ENCODE measurements around the gene FGF11. TPM values are rescaled to one million over a fixed set of nuclear protein-coding genes. Genes with fewer than 3 reads are reported as not detected.

The FGF11 gene
- total RNA-seq, 4 donors from 2014 or later: 0.13 to 1.0 (median 0.42) TPM; not detected in 1

DNA sequence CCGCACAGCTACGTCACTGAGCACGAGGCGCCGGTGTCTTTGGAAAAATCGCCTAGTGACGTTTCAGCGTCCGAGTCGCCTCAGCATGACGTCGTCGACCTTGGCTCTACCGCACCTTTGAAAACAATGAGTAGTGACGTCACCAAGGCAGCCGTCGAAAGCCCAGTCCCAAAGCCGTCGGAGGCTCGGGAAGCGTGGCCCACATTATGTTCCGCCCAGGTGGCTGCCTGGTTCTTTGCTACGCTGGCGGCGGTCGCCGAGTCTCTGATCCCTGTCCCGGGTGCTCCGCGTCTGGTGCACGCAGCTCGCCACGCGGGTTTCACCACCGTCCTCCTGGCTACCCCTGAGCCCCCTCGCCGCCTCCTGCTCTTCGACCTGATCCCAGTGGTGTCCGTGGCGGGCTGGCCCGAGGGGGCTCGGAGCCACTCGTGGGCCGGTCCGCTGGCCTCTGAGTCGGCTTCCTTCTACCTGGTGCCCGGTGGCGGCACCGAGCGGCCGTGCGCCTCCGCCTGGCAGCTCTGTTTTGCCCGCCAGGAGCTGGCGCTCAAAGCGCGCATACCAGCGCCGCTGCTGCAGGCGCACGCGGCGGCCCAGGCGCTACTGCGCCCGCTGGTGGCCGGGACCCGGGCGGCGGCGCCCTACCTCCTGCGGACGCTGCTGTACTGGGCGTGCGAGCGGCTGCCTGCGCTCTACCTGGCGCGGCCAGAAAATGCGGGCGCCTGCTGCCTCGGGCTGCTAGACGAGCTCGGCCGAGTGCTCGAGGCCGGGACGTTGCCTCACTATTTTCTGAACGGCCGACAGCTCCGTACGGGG, 2.5 kb upstream of the FGF11 start:
- peak; percentile 86 for ATAC-seq
- TF ChIP-seq EP300 (IDR thresholded peaks at IDR 0.05): no peak
- TF ChIP-seq, protein P1, sequence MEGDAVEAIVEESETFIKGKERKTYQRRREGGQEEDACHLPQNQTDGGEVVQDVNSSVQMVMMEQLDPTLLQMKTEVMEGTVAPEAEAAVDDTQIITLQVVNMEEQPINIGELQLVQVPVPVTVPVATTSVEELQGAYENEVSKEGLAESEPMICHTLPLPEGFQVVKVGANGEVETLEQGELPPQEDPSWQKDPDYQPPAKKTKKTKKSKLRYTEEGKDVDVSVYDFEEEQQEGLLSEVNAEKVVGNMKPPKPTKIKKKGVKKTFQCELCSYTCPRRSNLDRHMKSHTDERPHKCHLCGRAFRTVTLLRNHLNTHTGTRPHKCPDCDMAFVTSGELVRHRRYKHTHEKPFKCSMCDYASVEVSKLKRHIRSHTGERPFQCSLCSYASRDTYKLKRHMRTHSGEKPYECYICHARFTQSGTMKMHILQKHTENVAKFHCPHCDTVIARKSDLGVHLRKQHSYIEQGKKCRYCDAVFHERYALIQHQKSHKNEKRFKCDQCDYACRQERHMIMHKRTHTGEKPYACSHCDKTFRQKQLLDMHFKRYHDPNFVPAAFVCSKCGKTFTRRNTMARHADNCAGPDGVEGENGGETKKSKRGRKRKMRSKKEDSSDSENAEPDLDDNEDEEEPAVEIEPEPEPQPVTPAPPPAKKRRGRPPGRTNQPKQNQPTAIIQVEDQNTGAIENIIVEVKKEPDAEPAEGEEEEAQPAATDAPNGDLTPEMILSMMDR (IDR thresholded peaks at IDR 0.05): peak in 3 of 4 experiments; percentile 94 to 98 (median 95)
- TF ChIP-seq POLR2AphosphoS5 (IDR thresholded peaks at IDR 0.05): peak; percentile 34
- no peak for TF ChIP-seq POLR2A (IDR thresholded peaks at IDR 0.05)
- WGBS, 2 donors (ENCODE audit: low coverage in 1 of 2): 19% methylated on average over 3 of the region's 92 CpGs; no CpG with 5 or more reads in 1 of the 2 donors
- Histone ChIP-seq H3K4me3 (peak overlapping the region; percentile 7 to 49), H3K4me1 (peaks cover 5 to 68% (median 36%) of the 10 kb centered on the region in 3 donors), H3K27ac (peak overlapping the region in 3 of 4 donors; percentile 64 to 77 (median 75)), H3K27me3 (peaks cover 90% of the 10 kb centered on the region), H3K9me3 (no peaks in the 10 kb centered on the region), H3K36me3 (no peaks in the 10 kb centered on the region)

DNA sequence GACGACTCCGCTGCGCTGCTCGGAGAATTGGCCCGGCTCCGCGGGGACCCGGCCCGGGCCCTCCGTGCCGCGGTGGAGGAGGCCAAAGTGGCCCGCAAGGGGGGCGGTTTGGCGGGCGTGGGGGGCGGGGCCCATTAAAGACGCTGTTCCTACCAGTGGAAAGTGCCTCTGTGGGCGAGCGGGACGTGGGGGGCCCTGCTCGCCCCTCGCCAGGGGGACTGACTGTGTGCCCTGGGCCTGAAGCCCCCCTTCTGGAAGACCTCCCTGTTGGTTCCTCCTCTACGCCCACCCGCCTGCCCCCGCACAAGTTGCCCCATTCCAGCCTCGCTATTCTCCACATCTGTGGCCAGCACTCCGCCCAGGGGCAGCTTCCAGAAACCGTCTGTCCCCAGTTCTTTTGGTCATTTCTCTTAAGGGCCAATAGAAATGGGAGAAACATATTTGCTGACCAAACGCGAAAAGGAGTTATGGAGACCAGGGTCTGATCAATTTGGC, 1.9 kb upstream of the FGF11 start:
- Histone ChIP-seq H3K27ac (peak overlapping the region in 3 of 4 donors; percentile 64 to 77 (median 75)), H3K4me1 (peaks cover 5 to 68% (median 36%) of the 10 kb centered on the region in 3 donors), H3K4me3 (peak overlapping the region in 1 of 2 donors; percentile 49), H3K9me3 (no peaks in the 10 kb centered on the region), H3K27me3 (peaks cover 91% of the 10 kb centered on the region), H3K36me3 (no peaks in the 10 kb centered on the region)
- no peak for ATAC-seq
- TF ChIP-seq POLR2AphosphoS5 (IDR thresholded peaks at IDR 0.05) (no peak), POLR2A (IDR thresholded peaks at IDR 0.05) (no peak), EP300 (IDR thresholded peaks at IDR 0.05) (no peak)
- TF ChIP-seq, protein P1 (IDR thresholded peaks at IDR 0.05): no peak
- 20 to 35% methylated on average over 1 to 2 of the region's 31 CpGs for WGBS, 2 donors (ENCODE audit: low coverage in 1 of 2)

DNA sequence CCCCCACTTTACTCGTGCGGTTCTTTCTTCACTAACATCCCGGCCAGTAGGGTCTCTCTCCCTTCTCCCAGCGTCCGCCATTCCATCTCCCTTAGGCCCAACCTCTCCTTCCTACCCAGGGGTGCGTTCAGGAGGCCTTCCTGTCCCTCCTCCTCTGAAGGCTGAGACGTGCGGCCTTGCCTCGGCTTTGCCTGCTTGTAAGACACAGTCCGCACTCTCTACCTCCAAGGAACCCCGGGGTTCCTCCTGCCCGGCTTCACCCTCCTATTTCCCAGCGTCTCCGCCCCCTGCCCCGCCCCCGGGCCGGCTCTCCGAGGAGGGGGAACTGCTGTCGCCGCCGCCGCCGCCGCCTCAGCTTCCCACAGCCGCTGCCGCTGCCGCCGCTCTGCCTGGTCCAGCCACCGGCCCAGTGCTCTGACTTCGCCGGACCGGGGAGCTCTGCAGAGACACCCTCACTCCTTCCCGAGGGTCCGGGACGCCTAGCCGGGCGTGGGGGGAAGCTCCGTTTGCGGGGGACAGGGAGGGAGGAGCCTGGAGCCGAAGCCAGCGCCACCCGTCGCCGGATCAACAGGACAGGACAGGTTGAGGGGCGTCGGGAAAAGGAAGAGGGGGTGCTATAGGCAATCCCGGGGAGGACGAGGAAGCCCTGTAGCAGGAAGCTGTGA, 1.2 kb upstream of the FGF11 start:
- Histone ChIP-seq H3K27ac (peak overlapping the region in 2 of 4 donors; percentile 1 to 49), H3K36me3 (no peaks in the 10 kb centered on the region), H3K9me3 (no peaks in the 10 kb centered on the region), H3K4me3 (peak overlapping the region in 1 of 2 donors; percentile 49), H3K27me3 (peaks cover 94% of the 10 kb centered on the region), H3K4me1 (peaks cover 5 to 68% (median 36%) of the 10 kb centered on the region in 3 donors)
- TF ChIP-seq EP300 (IDR thresholded peaks at IDR 0.05) (no peak), POLR2AphosphoS5 (IDR thresholded peaks at IDR 0.05) (no peak), POLR2A (IDR thresholded peaks at IDR 0.05) (no peak)
- TF ChIP-seq, protein P1 (IDR thresholded peaks at IDR 0.05): no peak
- no peak for ATAC-seq
- WGBS, 2 donors (ENCODE audit: low coverage in 1 of 2): 19 to 30% methylated on average over 18 to 20 of the region's 48 CpGs

DNA sequence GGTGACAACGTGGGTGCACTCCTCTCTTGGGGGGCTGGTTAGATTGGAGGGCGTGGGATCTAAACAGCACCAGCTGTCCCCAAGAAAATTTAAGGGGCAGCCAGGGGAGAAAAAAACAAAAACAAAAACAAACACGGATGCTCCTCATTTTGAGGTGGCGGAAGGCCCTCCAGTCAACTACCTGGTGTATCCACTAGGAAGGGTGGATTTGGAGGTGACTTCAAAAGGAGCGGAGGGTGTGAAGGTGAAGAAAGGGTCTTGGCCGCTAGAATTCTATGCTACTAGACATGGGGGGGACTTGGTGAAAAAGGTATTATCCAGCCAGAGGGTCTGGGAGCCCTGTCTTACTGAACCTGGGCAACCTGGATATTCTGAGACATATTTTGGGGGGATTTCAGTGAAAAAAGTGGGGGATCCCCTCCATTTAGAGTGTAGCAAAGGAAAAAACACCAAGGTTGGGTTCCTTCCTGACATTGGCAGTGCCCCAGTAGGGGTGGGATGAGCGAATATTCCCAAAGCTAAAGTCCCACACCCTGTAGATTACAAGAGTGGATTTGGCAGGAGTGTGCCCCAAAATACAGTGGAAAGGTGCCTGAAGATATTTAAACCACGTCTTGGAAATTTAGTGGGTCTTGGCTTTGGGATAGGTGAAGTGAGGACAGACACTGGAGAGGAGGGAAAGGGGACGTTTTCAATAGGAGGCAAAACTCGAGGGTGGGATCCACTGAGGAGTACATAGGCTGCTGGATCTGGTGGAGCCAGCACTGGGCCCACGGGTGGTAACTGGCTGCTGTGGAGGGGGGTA, 454 bp upstream of the FGF11 start:
- Histone ChIP-seq H3K36me3 (no peaks in the 10 kb centered on the region), H3K4me3 (peak overlapping the region in 1 of 2 donors; percentile 49), H3K9me3 (no peaks in the 10 kb centered on the region), H3K4me1 (peaks cover 5 to 68% (median 36%) of the 10 kb centered on the region in 3 donors), H3K27me3 (peaks cover 93% of the 10 kb centered on the region), H3K27ac (no peak overlapping the region)
- TF ChIP-seq POLR2AphosphoS5 (IDR thresholded peaks at IDR 0.05) (no peak), POLR2A (IDR thresholded peaks at IDR 0.05) (no peak), EP300 (IDR thresholded peaks at IDR 0.05) (no peak)
- TF ChIP-seq, protein P1 (IDR thresholded peaks at IDR 0.05): no peak
- no peak for ATAC-seq
- 51 to 53% methylated on average over 8 to 11 of the region's 11 CpGs for WGBS, 2 donors (ENCODE audit: low coverage in 1 of 2)
